ENCODE data around the gene CEMIP2.

GRCh38 chr9:71642056-71642455 is 126.3 kb downstream of the CEMIP2 start:
- TF ChIP-seq, protein P1, sequence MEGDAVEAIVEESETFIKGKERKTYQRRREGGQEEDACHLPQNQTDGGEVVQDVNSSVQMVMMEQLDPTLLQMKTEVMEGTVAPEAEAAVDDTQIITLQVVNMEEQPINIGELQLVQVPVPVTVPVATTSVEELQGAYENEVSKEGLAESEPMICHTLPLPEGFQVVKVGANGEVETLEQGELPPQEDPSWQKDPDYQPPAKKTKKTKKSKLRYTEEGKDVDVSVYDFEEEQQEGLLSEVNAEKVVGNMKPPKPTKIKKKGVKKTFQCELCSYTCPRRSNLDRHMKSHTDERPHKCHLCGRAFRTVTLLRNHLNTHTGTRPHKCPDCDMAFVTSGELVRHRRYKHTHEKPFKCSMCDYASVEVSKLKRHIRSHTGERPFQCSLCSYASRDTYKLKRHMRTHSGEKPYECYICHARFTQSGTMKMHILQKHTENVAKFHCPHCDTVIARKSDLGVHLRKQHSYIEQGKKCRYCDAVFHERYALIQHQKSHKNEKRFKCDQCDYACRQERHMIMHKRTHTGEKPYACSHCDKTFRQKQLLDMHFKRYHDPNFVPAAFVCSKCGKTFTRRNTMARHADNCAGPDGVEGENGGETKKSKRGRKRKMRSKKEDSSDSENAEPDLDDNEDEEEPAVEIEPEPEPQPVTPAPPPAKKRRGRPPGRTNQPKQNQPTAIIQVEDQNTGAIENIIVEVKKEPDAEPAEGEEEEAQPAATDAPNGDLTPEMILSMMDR (IDR thresholded peaks at IDR 0.05) = no peak
- no peak for TF ChIP-seq EP300 (IDR thresholded peaks at IDR 0.05; ENCODE audit: borderline replicate concordance in 1 of 2, low read depth in 1 of 2, low read length in 1 of 2)
- no peak for TF ChIP-seq PBX3 (IDR thresholded peaks at IDR 0.05)
- no peak for TF ChIP-seq NFIC (IDR thresholded peaks at IDR 0.05; ENCODE audit: borderline replicate concordance)
- TF ChIP-seq FOXJ3 (CRISPR knock-in tag; IDR thresholded peaks at IDR 0.05) = no peak
- no peak for TF ChIP-seq MXI1 (IDR thresholded peaks at IDR 0.05; ENCODE audit: low read depth, low read length)
- TF ChIP-seq TAF1 (IDR thresholded peaks at IDR 0.05; ENCODE audit: borderline replicate concordance, low read depth, low read length) = no peak
- no peak for TF ChIP-seq TCF12 (IDR thresholded peaks at IDR 0.05)
- no peak for TF ChIP-seq RXRA (IDR thresholded peaks at IDR 0.05; ENCODE audit: borderline replicate concordance, low read depth)
- no peak for TF ChIP-seq YY1 (IDR thresholded peaks at IDR 0.05; ENCODE audit: low read depth)
- TF ChIP-seq EZH2phosphoT487 (IDR thresholded peaks at IDR 0.05; ENCODE audit: borderline replicate concordance, low read depth) = no peak
- TF ChIP-seq NRF1 (IDR thresholded peaks at IDR 0.05; ENCODE audit: low read depth, low read length) = no peak
- TF ChIP-seq GABPA (IDR thresholded peaks at IDR 0.05; ENCODE audit: low read depth) = no peak
